TTC549 (cell line): Measurements from ENCODE around the gene BARHL2.

ENCODE experiments used
- FAIRE-seq: peaks from 2 replicates; lab custom pipeline; 2012; peaks lifted over from hg19 to GRCh38; lab: Jason Lieb, UNC

Gene BARHL2

GRCh38 chr1:90716552-90717355 is at the start of gene BARHL2:
BARHL2 (minus strand) TSS chr1:90717302; CDS start chr1:90717195, 107 bp downstream.
- no peak for FAIRE-seq

DNA sequence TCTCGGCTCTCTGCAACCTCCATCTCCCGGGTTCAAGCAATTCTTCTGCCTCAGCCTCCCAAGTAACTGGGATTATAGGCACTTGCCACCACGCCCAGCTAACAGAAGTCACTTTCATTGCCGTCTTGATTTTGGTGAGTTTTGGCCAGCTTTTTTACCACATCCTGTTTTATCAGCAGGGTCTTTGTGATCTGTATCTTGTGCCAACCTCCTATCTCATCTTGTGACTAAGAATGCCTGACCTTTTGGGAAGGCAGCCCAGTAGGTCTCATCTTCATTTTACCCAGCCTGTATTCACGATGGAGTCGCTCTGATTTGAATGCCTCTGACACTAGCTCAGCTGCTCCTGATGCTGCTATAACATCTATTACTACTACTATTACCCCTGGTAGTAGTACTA is 46.8 kb upstream of the BARHL2 start:
- no peak for FAIRE-seq

DNA sequence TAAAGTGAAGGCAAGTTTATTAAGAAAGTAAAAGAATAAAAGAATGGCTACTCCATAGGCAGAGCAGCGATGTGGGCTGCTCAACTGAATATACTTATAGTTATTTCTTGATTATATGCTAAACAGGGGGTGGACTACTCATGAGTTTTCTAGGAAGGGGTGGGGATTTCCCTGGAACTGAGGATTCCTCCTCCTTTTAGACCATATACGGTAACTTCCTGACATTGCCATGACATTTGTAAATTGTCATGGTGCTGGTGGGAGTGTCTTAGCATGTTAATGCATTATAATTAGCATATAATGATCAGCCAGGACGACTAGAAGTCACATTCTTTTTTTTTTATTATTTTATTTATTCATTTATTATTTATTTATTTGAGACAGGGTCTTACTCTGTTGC is 46.4 kb upstream of the BARHL2 start:
- FAIRE-seq: no peak

- no peak for FAIRE-seq
These were observed 44.9 kb upstream of the BARHL2 start for GRCh38 chr1:90761781-90762589.

GRCh38 chr1:90761156-90761555 is 44.1 kb upstream of the BARHL2 start:
- no peak for FAIRE-seq

GRCh38 chr1:90753556-90753955 is 36.5 kb upstream of the BARHL2 start:
- FAIRE-seq: no peak

DNA sequence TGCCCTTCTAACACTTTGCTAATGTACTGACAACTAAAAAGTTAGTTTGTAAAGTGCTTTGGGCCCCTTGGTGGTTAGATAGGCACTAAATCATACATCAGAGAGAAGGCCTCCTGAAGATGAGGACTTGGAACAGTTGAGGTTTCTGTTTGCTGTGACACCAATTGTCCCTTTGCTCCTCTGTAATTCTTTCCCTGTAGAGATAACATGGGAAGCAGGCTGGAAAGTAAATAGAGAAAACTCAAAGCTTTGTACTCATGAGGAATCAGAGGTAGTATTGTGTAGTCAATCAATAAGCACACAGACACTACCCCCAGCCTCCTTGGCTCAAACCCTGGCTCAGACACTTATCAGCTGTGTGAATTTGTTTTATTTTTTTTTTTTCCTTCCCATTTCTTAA is 31.6 kb upstream of the BARHL2 start:
- no peak for FAIRE-seq

- no peak for FAIRE-seq
These were observed 29.8 kb upstream of the BARHL2 start for GRCh38 chr1:90746857-90747256.

- FAIRE-seq: no peak
These were observed 28.9 kb upstream of the BARHL2 start for GRCh38 chr1:90745972-90746371.

GRCh38 chr1:90732136-90732535 is 15.0 kb upstream of the BARHL2 start:
- no peak for FAIRE-seq

DNA sequence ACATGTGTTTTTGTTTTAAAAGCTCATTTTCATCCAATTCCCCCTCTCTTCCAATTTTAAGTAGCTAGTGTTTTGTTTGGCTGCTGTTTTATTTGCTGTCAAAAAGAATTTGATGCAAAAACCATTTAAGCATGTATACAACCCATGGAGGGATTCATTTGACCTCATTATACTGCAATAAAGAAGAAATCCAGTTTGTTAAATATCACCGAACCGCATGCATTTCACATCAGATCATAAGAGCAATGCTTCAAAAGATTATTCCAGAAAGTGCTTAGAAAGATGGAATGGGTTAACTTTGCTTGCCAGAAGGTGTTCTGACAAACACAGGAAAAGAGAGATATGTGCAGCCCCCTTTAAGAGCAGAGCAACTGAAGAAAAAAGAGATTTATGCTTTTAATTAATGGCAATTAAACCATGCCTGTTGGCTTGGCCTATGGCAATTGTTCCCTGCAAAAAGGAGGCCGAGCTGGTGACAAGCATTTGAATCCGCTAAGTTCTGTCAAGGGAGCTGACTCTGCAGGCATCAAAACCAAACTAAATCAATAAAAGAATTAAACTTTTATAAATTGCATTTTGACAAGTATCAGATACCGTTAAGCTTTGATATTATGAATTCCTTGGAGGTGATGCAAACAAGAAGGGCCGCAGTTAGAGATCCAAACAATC is 14.4 kb upstream of the BARHL2 start:
- FAIRE-seq: no peak

DNA sequence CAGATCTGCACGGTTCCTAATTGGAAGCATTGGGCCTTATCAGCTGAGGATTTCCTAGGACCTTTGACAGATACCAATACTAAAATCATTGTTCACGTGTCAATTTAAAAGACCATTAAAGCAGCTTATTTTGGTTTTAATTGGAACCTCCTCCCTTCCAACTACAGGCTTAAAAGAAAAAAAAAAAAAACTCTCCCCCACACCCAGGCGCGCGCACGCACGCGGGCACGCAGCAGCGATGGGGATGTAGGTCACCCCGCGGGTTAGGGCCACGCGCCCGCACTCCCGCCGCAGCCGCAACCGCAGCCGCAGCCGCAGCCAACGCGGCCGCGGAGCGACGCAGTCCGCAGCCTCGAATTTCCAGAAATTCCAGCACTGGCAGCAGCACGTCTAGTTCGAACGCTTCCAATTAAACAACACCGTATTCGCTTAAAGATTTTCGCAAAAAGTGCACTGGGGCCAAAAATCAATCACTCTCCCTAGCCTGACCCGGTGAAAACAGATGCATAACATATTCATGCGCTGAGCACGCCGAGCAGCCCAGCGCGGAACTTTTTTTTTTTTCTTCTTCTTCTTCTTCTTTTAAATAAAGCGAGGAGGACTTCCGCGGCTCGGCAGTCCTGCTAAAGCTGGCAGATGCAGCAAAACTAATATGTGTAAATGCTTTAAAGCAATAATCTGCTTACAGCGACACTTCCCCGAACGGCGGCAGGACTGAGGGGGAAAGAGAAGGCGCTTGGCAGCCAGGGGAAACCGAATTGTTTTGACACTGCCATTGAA is 13.3 kb upstream of the BARHL2 start:
- FAIRE-seq: no peak

DNA sequence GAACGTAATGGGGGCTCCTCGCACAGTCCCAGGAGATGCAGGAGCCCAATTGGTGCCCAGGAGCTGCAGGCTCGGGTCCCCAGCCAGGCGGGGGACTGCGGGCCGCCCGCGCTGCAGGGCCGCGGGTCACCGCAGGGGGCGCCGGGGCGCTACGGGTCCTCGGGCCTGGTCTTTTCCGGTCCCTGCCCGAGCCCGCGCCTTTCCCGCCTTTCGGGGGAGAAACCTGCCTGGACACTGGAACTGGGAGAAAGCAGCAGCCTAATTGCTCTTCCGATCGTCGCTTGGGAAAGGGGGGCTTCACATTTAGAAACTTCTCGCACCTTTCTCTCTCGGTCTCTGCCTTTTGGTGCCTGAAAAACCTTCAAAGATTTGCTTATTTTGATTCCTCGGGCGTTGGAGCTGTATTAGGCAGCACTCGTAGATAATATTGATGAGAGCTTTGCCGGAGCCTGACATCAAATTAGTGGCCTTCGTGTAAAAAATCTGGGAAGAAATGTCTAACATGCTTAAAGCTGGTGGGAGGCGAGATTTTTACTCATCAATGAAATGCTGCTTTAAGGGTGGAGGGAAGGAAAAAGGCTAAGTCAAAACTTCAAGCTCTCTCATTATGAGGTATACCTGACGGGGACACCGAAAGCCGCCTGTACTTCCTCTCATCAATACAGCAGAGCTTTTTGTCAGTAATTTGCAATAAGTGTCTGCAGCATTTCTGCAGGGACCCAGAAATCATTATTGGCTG is 12.6 kb upstream of the BARHL2 start:
- no peak for FAIRE-seq

GRCh38 chr1:90728502-90729287 is 11.6 kb upstream of the BARHL2 start:
- FAIRE-seq: no peak

DNA sequence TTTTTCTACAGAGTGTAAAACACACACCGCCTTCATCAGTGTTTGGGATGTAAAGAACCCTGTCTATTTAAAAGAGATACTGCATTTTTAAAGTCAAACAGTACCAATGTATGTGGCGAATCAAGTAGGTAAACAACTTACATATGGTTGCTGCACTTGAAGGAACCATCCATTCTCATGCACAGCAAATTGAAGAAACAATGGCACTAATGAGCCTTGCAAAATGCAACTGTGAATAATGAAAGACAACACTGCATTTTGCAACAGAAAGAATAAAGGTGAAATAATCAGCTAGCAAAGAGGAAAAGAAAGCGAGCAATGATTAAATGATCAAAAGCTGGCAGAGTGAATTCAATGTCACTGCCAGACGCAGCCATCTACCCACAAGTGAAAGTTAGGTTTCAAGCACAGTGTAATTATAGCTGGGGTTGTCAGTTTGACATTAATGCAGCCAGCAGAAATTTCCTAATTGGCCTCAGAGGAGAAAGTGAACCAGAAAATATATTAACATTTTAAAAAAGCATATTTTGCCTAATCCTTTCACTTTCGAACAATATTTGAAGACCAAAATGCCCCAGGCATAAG is 10.9 kb upstream of the BARHL2 start:
- no peak for FAIRE-seq

DNA sequence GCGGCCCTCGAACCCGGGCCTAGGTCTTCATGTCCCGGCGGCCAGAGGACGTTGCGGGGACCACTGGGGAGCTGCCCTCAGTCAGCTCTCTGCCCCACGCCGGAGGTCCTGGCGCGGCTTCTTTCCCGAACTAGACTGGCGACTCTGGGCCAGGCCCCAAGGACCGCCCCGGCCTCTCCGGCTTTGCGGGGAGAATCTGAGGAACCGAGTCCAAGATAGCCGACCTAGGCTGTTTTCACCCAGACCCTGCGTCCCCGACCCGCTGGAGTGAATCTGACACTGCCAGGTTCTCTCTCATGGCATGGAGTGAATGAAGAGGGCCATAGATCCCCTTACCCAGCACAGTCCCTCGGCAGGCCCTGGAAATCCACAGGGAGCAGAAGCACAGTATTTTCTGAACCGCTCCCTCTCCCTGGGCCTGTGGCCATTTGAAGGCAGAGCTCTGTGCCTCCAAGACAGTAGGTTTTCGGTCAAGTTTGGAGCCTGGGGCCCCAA is 9.9 kb upstream of the BARHL2 start:
- no peak for FAIRE-seq

DNA sequence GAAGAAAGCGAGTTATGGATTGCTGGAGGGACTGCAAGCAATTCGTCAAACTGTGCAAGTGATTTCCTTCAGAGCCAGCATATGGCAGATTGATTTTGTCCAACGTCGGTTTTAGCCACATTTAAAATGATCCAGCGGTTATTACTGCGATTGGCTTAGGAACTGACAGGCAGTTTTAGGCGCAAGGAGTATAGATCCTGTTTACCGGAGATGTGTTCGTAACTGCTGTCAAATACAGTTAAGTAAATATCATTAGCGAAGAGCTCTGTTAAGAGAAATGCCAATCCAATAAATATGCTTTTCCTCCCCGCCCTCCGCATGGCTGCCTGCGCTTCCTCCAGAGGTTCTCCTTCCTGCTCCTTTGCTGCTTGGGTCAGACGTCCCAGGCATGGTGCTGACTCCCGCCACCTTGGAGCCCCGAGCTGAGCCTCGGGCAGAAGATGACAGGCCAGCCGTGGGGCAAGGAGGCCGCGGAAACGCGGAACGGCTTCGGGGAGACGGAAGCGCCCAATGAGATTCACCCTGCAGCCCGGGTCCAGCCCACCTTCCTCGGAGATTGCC is 9.4 kb upstream of the BARHL2 start:
- no peak for FAIRE-seq

DNA sequence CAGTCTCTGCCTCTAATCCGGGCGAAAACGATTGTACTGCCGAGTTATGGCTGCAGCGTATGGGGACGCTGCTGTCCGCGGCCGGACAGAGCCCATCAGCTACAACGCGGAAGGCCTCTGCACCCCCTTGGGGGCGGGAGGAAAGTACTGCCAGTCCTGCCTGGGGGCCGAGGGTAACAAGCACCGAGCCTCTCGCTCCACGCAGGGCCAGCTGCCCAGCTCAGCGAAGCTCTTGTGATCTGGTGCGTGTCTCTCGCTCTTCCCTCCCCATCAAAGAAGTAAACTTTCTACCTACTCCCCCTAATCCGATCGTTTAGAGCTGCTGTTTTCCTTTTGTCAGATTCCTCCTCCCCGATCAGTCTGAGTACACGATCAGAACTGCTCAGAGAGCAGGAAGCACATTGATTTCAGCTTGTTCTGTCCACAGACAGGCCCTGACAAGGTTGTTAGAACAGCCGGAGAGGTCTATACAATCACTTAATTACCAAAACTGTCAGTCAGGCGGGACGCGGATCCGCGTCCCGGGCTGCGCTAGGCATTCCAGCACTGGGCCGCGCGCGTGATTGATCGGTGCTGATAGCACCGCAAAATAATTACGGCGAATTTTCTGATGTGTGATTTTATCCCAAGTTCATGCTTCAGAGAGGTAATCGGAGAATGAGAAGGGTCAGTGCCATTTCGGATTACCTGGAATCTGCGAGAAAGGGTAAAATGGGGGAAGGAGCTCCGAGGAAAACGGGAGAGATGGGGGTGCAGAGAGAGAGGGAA is 8.7 kb upstream of the BARHL2 start:
- no peak for FAIRE-seq
